Panc1 (cell line): ENCODE results near the gene FARSA.

Experiments
- CTCF ChIP-seq: fragments of 450-650 bp; IDR thresholded peaks from 2 replicates; pipeline ENCODE4 v1.5.1; 2017; ENCODE audit warnings: mild to moderate bottlenecking
- POLR2AphosphoS5 ChIP-seq: IDR thresholded peaks from 2 replicates; pipeline ENCODE4 v1.6.1; 2012; ENCODE audit warnings: mild to moderate bottlenecking, low read depth, low read length, moderate library complexity
- REST ChIP-seq, 2 experiments: IDR thresholded peaks; 2 replicates each; pipeline ENCODE4 v1.6.1; 2011 to 2012; ENCODE audit warnings: low read depth in 2 of 2, control low read depth in 1 of 2, low read length in 1 of 2, mild to moderate bottlenecking in 1 of 2, moderate library complexity in 1 of 2; ENCODE audit not compliant: insufficient read depth in 1 of 2

GRCh38 chr19:12918253-12918652, 15.3 kb downstream of the FARSA start:
- no peak for TF ChIP-seq CTCF
- TF ChIP-seq POLR2AphosphoS5: no peak
- no peak for TF ChIP-seq REST (IDR thresholded peaks at IDR 0.05; ENCODE audit: insufficient read depth in 1 of 2, low read depth in 2 of 2, low read length in 1 of 2)
